Measurements from ENCODE around the gene MYO1D.
A peak's percentile ranks its signal among the peaks of the same experiment; 100 is the strongest.
"Not testable (repeated sequence)": the region's sequence is repeated elsewhere in the genome, so short reads cannot be mapped to it uniquely, and the experiment has no call there.

MYO1D gene

GRCh38 chr17:32876417-32877163 is at the start of gene MYO1D:
MYO1D (minus strand) TSS chr17:32877124; CDS start chr17:32876872, 252 bp downstream.
- DNase-seq = peak; percentile 67

GRCh38 chr17:32926183-32926582 is 49.3 kb upstream of the MYO1D start:
- DNase-seq = no peak

- DNase-seq = not testable (repeated sequence)
Measured at GRCh38 chr17:32923905-32924304, 47.0 kb upstream of the MYO1D start.

GRCh38 chr17:32921017-32921416 is 44.1 kb upstream of the MYO1D start:
- no peak for DNase-seq

GRCh38 chr17:32920293-32920692 is 43.4 kb upstream of the MYO1D start:
- no peak for DNase-seq

GRCh38 chr17:32919876-32920275 is 43.0 kb upstream of the MYO1D start:
- DNase-seq = not testable (repeated sequence)

GRCh38 chr17:32917842-32918241 is 40.9 kb upstream of the MYO1D start:
- no peak for DNase-seq

GRCh38 chr17:32917081-32917480 is 40.2 kb upstream of the MYO1D start:
- DNase-seq = no peak

- DNase-seq = no peak
Measured at GRCh38 chr17:32916134-32916533, 39.2 kb upstream of the MYO1D start.

GRCh38 chr17:32915245-32915644 is 38.3 kb upstream of the MYO1D start:
- no peak for DNase-seq

GRCh38 chr17:32914181-32914580 is 37.3 kb upstream of the MYO1D start:
- DNase-seq = no peak

- DNase-seq = no peak
Measured at GRCh38 chr17:32913593-32913992, 36.7 kb upstream of the MYO1D start.

- DNase-seq = no peak
Measured at GRCh38 chr17:32912218-32912897, 35.4 kb upstream of the MYO1D start.

- no peak for DNase-seq
Measured at GRCh38 chr17:32910769-32911168, 33.8 kb upstream of the MYO1D start.

GRCh38 chr17:32909787-32910369 is 33.0 kb upstream of the MYO1D start:
- DNase-seq = peak; percentile 30

- DNase-seq = no peak
Measured at GRCh38 chr17:32907583-32907982, 30.7 kb upstream of the MYO1D start.

GRCh38 chr17:32904891-32905290 is 28.0 kb upstream of the MYO1D start:
- DNase-seq = no peak

- no peak for DNase-seq
Measured at GRCh38 chr17:32903774-32904673, 27.1 kb upstream of the MYO1D start.

GRCh38 chr17:32901743-32902142 is 24.8 kb upstream of the MYO1D start:
- DNase-seq = no peak

- DNase-seq = no peak
Measured at GRCh38 chr17:32899236-32900013, 22.5 kb upstream of the MYO1D start.

- DNase-seq = no peak
Measured at GRCh38 chr17:32896647-32897258, 19.8 kb upstream of the MYO1D start.

GRCh38 chr17:32894245-32894644 is 17.3 kb upstream of the MYO1D start:
- no peak for DNase-seq

All from activated naive CD4-positive, alpha-beta T cell treated with anti-CD3 and anti-CD28 coated beads, Interleukin-2, amount 50 U/mL, for 16 hours (primary cell).